Measurements from ENCODE around the gene CHRM2.

DNA sequence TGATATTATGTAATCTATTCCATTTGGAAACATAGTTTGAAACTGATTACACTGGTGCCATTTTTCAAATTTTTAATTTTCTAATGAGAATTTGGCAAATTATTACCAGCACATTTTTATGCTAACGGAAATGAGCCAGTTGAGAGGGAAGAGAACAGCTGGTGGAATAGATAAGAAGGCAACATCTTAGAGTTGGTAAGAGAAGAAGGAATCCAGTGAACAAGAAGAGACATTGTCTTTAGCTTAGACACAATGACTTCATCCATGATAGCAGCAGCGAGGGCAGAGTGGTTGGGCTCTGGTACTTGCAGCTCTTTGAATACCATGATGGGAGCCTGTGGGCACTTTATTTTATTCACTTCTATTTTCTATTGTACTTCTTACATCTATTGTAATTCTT, 89.6 kb downstream of the CHRM2 start:
- TF ChIP-seq, protein P1, sequence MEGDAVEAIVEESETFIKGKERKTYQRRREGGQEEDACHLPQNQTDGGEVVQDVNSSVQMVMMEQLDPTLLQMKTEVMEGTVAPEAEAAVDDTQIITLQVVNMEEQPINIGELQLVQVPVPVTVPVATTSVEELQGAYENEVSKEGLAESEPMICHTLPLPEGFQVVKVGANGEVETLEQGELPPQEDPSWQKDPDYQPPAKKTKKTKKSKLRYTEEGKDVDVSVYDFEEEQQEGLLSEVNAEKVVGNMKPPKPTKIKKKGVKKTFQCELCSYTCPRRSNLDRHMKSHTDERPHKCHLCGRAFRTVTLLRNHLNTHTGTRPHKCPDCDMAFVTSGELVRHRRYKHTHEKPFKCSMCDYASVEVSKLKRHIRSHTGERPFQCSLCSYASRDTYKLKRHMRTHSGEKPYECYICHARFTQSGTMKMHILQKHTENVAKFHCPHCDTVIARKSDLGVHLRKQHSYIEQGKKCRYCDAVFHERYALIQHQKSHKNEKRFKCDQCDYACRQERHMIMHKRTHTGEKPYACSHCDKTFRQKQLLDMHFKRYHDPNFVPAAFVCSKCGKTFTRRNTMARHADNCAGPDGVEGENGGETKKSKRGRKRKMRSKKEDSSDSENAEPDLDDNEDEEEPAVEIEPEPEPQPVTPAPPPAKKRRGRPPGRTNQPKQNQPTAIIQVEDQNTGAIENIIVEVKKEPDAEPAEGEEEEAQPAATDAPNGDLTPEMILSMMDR (IDR thresholded peaks at IDR 0.05; ENCODE audit: low read depth, low read length, poor library complexity, severe bottlenecking): no peak
- no peak for TF ChIP-seq EZH2phosphoT487 (IDR thresholded peaks at IDR 0.05; ENCODE audit: borderline replicate concordance, low read length)
